ENCODE results near the gene SFSWAP.

DNA sequence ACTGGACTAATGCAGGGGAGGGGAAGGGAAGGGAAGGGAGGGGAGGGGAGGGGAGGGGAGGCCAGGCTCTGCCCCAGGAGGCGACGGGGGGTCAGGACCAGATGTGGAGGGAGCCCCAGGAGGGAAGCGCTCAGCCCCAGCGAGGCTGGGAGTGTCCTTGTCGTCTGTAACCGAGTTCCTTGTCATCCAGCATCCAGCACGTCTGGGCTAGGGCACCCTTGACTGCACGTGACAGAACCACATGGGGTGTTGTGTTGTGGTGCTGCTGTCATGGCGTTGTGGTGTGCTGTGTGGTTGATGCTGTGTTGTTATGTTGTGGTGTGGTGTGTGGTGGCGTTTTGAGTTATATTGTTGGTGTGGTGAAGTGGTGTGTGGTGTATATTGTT, 28.4 kb upstream of the SFSWAP start:
- no peak for TF ChIP-seq EZH2 (IDR thresholded peaks at IDR 0.05; ENCODE audit: borderline replicate concordance)
- TF ChIP-seq, protein P1, sequence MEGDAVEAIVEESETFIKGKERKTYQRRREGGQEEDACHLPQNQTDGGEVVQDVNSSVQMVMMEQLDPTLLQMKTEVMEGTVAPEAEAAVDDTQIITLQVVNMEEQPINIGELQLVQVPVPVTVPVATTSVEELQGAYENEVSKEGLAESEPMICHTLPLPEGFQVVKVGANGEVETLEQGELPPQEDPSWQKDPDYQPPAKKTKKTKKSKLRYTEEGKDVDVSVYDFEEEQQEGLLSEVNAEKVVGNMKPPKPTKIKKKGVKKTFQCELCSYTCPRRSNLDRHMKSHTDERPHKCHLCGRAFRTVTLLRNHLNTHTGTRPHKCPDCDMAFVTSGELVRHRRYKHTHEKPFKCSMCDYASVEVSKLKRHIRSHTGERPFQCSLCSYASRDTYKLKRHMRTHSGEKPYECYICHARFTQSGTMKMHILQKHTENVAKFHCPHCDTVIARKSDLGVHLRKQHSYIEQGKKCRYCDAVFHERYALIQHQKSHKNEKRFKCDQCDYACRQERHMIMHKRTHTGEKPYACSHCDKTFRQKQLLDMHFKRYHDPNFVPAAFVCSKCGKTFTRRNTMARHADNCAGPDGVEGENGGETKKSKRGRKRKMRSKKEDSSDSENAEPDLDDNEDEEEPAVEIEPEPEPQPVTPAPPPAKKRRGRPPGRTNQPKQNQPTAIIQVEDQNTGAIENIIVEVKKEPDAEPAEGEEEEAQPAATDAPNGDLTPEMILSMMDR (IDR thresholded peaks at IDR 0.05; ENCODE audit: poor library complexity) = no peak
- no peak for TF ChIP-seq EZH2phosphoT487 (IDR thresholded peaks at IDR 0.05; ENCODE audit: low read depth, severe bottlenecking, unreplicated experiment)

Data from hepatocyte (in vitro differentiated cells).